ENCODE data around the gene PRTG. TPM values are rescaled to one million over a fixed set of nuclear protein-coding genes. Genes with fewer than 3 reads are reported as not detected.

Gene PRTG
- total and polyA plus RNA-seq, 2 of the 13 experiments (the other 11 are each of a cell fraction or from before 2014, with no cell fraction given) = 13.2 to 22.3 TPM

- TF ChIP-seq HINFP (CRISPR knock-in tag; IDR thresholded peaks at IDR 0.05; ENCODE audit: low read depth) (no peak), YEATS4 (CRISPR knock-in tag; IDR thresholded peaks at IDR 0.05; ENCODE audit: borderline replicate concordance) (no peak), RBM39 (IDR thresholded peaks at IDR 0.05; ENCODE audit: low read depth, low read length, poor library complexity, severe bottlenecking) (no peak), ZBTB20 (CRISPR knock-in tag; IDR thresholded peaks at IDR 0.05; ENCODE audit: borderline replicate concordance, low read depth) (no peak), ZNF609 (CRISPR knock-in tag; IDR thresholded peaks at IDR 0.05; ENCODE audit: borderline replicate concordance) (no peak), JUND (CRISPR knock-in tag; IDR thresholded peaks at IDR 0.05) (no peak), BHLHE40 (IDR thresholded peaks at IDR 0.05; ENCODE audit: low read length) (no peak)
Observed at GRCh38 chr15:55739641-55740040, 3.3 kb downstream of the PRTG start (continued).

Data from HepG2 (cell line).